ENCODE measurements around the gene INTS14.
"Not testable (repeated sequence)": the region's sequence is repeated elsewhere in the genome, so short reads cannot be mapped to it uniquely, and the experiment has no call there.

The INTS14 gene

GRCh38 chr15:65577129-65577996 is 33.6 kb downstream of the INTS14 start:
- no peak for DNase-seq

- no peak for DNase-seq
Observed at GRCh38 chr15:65576664-65577063, 34.3 kb downstream of the INTS14 start.

GRCh38 chr15:65571971-65572370 is 39.0 kb downstream of the INTS14 start:
- no peak for DNase-seq

GRCh38 chr15:65569728-65570127 is 41.2 kb downstream of the INTS14 start:
- no peak for DNase-seq

GRCh38 chr15:65561934-65562333 is 49.0 kb downstream of the INTS14 start:
- no peak for DNase-seq

GRCh38 chr15:65559941-65560340 is 51.0 kb downstream of the INTS14 start:
- no peak for DNase-seq

- DNase-seq = no peak
Observed at GRCh38 chr15:65558997-65559760, 51.8 kb downstream of the INTS14 start.

- DNase-seq = no peak
Observed at GRCh38 chr15:65558336-65558735, 52.6 kb downstream of the INTS14 start.

GRCh38 chr15:65556622-65557021 is 54.3 kb downstream of the INTS14 start:
- no peak for DNase-seq

GRCh38 chr15:65553691-65554090 is 57.2 kb downstream of the INTS14 start:
- no peak for DNase-seq

GRCh38 chr15:65552851-65553250 is 58.1 kb downstream of the INTS14 start:
- not testable (repeated sequence) for DNase-seq

- DNase-seq = no peak
Observed at GRCh38 chr15:65551183-65551582, 59.7 kb downstream of the INTS14 start.

GRCh38 chr15:65550681-65551098 is 60.2 kb downstream of the INTS14 start:
- no peak for DNase-seq

GRCh38 chr15:65549288-65549687 is 61.6 kb downstream of the INTS14 start:
- not testable (repeated sequence) for DNase-seq

GRCh38 chr15:65547841-65548240 is 63.1 kb downstream of the INTS14 start:
- DNase-seq = no peak

- DNase-seq = no peak
Observed at GRCh38 chr15:65541231-65541820, 69.6 kb downstream of the INTS14 start.

GRCh38 chr15:65540314-65540713 is 70.6 kb downstream of the INTS14 start:
- DNase-seq = no peak

GRCh38 chr15:65535192-65535591 is 75.7 kb downstream of the INTS14 start:
- DNase-seq = no peak

- no peak for DNase-seq
Observed at GRCh38 chr15:65533057-65533756, 77.7 kb downstream of the INTS14 start.

- no peak for DNase-seq
Observed at GRCh38 chr15:65532738-65533051, 78.2 kb downstream of the INTS14 start.

GRCh38 chr15:65530318-65531111 is 80.4 kb downstream of the INTS14 start, which contains the start of gene HACD3:
Gene HACD3, plus strand, starts transcription at chr15:65530463. Its CDS starts 169 bp downstream, at chr15:65530632.
- peak; percentile 83 for DNase-seq

- no peak for DNase-seq
Observed at GRCh38 chr15:65529762-65530317, 81.1 kb downstream of the INTS14 start.
